GM19463 (cell line): ENCODE measurements around the gene KCNQ1.
A peak's percentile ranks its signal among the peaks of the same experiment; 100 is the strongest.

Source experiments
- ATAC-seq: cut with Tn5 transposase; IDR thresholded peaks from one replicate; pipeline ENCODE4 v1.9.1; 2021; ENCODE audit warnings: mild to moderate bottlenecking, moderate library complexity; ENCODE audit not compliant: unreplicated experiment

The KCNQ1 gene

DNA sequence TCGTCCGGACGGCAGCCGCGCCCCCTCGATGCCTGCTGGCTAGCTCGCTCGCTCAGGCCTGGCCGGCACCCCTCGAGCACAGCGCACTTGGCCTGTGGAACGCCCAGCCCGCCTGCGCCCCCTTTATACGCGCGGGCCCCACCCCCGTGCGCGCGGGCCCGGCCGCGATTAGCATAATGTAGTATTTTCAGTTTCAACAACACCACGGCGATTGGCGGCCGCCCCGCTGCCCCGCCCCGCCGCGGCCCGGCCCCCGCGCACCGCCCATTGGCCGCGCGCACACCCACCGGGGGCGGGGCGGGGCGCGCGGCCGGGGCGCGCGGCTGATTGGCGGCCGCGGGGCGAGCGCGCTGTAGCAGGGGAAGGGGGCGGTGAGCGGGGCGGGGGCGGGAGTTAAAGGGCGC is 440.9 kb downstream of the KCNQ1 start, which contains the start of gene CDKN1C:
TSS of gene CDKN1C (minus strand) at position 98 of the 404 bp plus-strand sequence. CDS start 319 bp downstream, outside the sequence.
- ATAC-seq = peak; percentile 80

DNA sequence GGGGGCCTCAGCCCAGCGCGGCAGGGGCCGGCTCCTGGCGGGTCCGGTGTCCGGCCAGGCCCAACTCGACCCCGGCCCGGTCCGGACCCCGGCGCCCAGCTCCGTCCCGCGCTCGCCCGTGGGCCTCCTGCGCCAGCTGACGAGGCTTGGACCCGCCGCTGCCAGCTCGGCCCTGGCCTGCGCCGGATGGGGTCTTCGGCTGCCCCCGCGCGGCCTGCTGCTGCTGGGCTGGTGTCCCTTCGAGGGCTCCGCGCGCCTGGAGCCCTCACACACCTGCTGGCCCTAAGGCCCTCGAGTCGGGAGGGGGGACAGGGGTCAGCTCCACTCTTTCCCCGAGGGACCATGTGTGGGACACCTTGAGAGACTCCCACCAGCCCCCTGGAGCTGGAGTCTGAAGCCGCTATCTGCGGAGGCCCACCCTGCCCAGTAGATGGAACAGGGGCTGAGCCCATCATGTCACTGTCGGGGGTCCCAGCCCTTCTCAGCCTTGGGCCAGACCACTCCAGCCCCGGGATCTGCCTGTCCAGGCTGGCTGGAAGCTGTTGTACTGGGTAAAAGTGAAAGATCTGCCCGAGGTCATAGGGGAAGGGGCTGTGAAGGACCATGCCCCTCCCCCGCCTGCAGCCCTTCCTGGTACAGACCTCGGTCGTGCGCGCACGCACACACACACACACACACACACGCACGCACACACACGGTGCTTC is 441.5 kb downstream of the KCNQ1 start:
- ATAC-seq = peak; percentile 2

- no peak for ATAC-seq
Observed at GRCh38 chr11:2886936-2887335, 442.1 kb downstream of the KCNQ1 start.

GRCh38 chr11:2887515-2888195 is 442.8 kb downstream of the KCNQ1 start:
- no peak for ATAC-seq

DNA sequence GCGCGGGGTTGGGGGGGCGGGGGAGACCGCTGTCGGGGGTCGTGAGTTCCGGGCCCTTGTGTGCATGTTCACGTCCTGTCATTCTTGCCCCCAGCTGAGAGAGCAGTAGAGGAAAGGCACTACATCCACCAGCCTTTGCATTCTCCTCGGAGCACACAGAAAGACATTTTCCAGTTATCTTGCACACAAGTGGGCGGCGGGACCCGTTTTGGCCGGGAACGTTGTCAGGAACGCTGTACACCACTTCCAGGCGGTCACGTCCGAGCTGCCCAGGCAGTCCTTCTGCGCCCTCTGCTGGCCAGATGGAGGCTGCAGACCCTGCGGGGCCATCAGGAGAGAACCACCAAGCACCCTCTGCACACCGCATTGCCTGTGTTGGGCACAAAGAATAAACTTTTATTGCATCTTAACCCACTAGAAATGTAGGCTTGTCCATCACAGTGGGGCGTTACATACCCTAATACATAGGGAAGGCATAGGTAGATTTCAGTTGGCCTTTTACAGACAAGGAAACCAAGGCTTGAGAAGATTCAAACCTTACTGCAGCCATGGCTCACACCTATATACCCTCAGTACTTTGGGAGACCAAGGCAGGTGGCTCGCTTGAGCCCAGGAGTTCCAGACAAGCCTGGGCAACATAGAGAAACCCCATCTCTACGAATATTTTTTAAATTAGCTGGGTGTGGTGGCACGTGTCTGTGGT is 443.6 kb downstream of the KCNQ1 start:
- no peak for ATAC-seq

GRCh38 chr11:2889362-2890273 is 444.8 kb downstream of the KCNQ1 start:
- ATAC-seq = no peak

DNA sequence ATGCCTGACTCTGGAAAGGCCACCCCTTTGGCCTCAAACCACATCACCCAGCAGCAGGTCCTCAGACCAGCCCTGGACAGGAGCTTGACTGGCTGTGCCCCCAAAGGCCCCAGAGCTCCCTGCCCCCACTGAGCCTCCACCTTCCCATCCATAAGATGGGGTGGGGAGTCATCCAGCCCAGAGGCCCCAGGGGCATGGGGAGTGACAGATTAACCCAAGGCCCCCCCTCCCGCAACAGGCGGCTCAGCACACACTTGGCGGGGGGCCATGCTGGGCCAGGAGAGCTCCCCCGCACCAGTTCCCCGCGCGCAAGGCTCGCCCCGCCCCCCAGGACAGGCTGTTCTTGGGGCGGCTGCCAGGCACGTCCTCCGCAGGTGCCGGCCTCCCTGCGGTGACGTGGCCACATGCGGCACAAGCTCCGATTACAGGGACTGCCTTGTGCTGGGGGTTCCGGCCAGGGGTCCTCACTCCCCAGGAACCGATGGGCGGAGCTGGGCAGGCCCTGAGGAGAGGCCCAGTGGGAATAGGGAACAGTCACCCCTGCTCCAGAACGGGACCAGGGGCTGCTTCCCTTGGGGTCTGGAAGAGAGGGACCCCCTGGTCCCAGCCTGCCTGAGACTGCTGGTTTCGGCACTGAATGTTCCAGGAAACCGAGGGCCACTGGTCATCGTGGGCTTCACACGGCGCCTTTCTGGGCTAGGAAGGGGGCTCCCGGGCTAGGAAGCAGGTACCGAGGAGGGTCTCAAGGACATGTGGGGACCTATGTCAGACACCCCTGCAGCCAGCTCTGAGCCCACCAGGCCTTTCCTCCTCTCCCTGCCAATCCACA is 445.9 kb downstream of the KCNQ1 start:
- no peak for ATAC-seq

- ATAC-seq = no peak
Observed at GRCh38 chr11:2891326-2892214, 446.8 kb downstream of the KCNQ1 start.

- ATAC-seq = no peak
Observed at GRCh38 chr11:2892215-2892966, 447.6 kb downstream of the KCNQ1 start.

DNA sequence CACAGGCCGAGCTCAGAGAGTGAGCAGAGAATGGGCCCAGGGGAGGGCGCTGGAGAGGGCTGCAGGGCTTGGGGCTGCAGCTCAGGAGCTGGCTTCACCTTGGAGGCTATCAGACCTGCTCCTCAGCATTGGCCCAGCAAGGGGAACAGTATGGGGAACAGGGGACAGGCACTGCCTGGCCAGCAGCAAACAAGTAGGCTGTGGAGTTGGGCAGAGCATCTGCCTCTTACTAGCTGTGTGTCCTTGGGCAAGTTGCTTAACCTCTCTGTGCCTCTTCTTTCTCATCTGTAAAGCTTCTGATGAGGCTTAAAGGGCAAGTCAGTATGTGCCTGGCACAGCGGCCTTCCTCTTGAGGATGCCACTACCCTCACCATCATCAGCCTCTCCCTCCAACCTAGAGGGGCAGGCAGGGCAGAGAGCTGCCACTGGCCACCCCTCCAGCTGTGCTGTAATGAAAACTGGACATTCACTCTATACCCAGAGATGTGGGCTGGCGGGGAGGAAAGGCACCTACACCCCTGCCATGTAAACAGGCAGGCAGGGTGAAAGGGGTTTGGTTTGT is 448.2 kb downstream of the KCNQ1 start:
- ATAC-seq = no peak

GRCh38 chr11:2893935-2894334 is 449.1 kb downstream of the KCNQ1 start:
- ATAC-seq = no peak

DNA sequence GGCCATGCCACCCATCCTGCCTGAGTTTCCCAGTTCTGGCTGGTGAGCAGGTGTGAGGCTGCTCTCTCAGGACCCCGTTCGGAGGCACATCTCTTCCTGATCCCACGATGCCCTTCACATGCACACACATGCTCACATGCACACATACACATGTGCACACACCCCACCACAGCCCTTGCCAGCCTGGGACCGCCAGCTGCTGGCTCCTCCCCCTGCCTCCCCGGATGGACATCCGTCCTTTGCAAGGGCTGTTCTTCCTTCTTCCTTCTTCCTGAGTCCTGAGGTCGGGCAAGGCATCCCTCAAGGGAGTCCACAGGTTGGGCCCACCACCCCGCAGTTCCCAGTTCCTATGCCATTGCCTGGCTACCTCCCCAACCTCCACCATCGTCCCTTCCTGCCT is 451.2 kb downstream of the KCNQ1 start:
- ATAC-seq = no peak

- ATAC-seq = no peak
Observed at GRCh38 chr11:2897048-2897447, 452.2 kb downstream of the KCNQ1 start.

- no peak for ATAC-seq
Observed at GRCh38 chr11:2898366-2899079, 453.7 kb downstream of the KCNQ1 start.
